Measurements from ENCODE around the gene SCAMP5. TPM values are rescaled to one million over a fixed set of nuclear protein-coding genes. Genes with fewer than 3 reads are reported as not detected.

The SCAMP5 gene
- total RNA-seq, 1 experiment from 2014 or later: 6.2 TPM

DNA sequence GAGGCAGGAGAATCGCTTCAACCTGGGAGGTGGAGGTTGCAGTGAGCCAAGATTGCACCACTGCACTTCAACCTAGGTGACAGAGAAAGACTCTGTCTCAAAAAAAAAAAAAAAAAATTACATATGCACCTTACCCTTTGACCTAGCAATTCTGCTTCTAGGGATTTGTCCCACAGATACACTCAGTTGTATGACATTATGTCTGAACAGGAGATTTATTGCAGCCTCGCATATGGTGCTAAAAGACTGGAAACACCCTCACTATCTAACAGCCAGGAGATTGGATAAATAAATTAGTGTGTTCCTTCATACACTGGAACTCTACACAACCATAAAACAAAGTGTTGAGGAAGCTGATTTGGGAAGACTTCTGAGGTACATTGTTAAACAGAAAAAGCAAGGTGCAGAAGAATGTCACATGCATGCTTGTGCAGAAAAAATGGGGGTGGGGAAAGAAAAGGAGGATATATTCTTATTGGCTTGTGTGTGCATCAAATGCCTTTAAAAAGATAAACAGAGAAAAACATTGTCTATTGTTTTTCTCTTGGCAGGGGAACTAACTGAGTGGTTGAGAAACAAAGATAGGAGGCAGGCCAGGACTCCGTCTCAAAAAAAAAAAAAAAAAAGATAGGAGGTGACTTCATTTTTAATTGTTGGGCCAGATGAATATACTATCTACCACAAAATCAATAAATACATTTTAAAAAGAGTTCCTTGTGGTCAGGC is 59.0 kb downstream of the SCAMP5 start:
- no peak overlapping the region for H3K4me3 ChIP-seq (replicated peaks in 1 of 2; ENCODE audit: low read depth in 1 of 2, low read length in 2 of 2)
- intact Hi-C loops (cut with micrococcal nuclease): no loop called here
- ChIA-PET RAD21 (ENCODE audit: low non-redundant PET in 1 of 2, low total read pairs in 2 of 2, uncharacterized antibody in 2 of 2, unreplicated experiment in 2 of 2) (no interaction called here), POLR2A (interaction anchor here (0.7 kb wide), 1 partner anchor 11 kb away, joined by 5 read pairs; no protein-coding TSS in a partner anchor), CTCF (no interaction called here)
- DNase-seq (ENCODE audit: low read depth, low spot score) (no peak), ATAC-seq (no peak)
- BruUV-seq (replicated peaks): no TSS peak
- no peaks in the 10 kb centered on the region for H3K79me2 ChIP-seq (ENCODE audit: insufficient read depth, low read length)
- H3K36me3 ChIP-seq (ENCODE audit: control insufficient read depth in 1 of 2, insufficient read depth in 2 of 2, low read length in 2 of 2): 0 out of 4 replicates have a peak, but pooled peaks cover 0 to 6% of the 10 kb centered on the region in 2 experiments
- no peak overlapping the region for H3K4me2 ChIP-seq (ENCODE audit: low read length)
- no peaks in the 10 kb centered on the region for H4K20me1 ChIP-seq (ENCODE audit: insufficient read depth)
- no peaks in the 10 kb centered on the region for H3K9me3 ChIP-seq (ENCODE audit: control insufficient read depth in 1 of 2, insufficient read depth in 1 of 2, low read depth in 1 of 2, low read length in 2 of 2)
- no peaks in the 10 kb centered on the region for H3K9me2 ChIP-seq (ENCODE audit: insufficient read depth)
- no peak overlapping the region for H3K27ac ChIP-seq (ENCODE audit: low read depth, low read length)
- H3K4me1 ChIP-seq (ENCODE audit: control insufficient read depth in 1 of 2, insufficient read depth in 2 of 2, low read length in 2 of 2): peaks cover 5 to 11% of the 10 kb centered on the region in 2 experiments; a peak in 3 of 4 replicates
- no peaks in the 10 kb centered on the region for H3K27me3 ChIP-seq (ENCODE audit: insufficient read depth, low read length)
- TF ChIP-seq POLR2A (IDR thresholded peaks at IDR 0.05; ENCODE audit: borderline replicate concordance, extremely low read depth, insufficient read depth, insufficient read length) (no peak), ZFX (IDR thresholded peaks at IDR 0.05) (no peak), EZH2phosphoT487 (IDR thresholded peaks at IDR 0.05; ENCODE audit: borderline replicate concordance) (no peak), ZNF274 (IDR thresholded peaks at IDR 0.05; ENCODE audit: low read depth, low read length) (no peak)
- TF ChIP-seq, protein P1, sequence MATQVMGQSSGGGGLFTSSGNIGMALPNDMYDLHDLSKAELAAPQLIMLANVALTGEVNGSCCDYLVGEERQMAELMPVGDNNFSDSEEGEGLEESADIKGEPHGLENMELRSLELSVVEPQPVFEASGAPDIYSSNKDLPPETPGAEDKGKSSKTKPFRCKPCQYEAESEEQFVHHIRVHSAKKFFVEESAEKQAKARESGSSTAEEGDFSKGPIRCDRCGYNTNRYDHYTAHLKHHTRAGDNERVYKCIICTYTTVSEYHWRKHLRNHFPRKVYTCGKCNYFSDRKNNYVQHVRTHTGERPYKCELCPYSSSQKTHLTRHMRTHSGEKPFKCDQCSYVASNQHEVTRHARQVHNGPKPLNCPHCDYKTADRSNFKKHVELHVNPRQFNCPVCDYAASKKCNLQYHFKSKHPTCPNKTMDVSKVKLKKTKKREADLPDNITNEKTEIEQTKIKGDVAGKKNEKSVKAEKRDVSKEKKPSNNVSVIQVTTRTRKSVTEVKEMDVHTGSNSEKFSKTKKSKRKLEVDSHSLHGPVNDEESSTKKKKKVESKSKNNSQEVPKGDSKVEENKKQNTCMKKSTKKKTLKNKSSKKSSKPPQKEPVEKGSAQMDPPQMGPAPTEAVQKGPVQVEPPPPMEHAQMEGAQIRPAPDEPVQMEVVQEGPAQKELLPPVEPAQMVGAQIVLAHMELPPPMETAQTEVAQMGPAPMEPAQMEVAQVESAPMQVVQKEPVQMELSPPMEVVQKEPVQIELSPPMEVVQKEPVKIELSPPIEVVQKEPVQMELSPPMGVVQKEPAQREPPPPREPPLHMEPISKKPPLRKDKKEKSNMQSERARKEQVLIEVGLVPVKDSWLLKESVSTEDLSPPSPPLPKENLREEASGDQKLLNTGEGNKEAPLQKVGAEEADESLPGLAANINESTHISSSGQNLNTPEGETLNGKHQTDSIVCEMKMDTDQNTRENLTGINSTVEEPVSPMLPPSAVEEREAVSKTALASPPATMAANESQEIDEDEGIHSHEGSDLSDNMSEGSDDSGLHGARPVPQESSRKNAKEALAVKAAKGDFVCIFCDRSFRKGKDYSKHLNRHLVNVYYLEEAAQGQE (IDR thresholded peaks at IDR 0.05; ENCODE audit: low read depth): no peak
- H3K9ac ChIP-seq (ENCODE audit: low read length): no peak overlapping the region
- H2AFZ ChIP-seq (ENCODE audit: low read depth, low read length, poor library complexity, severe bottlenecking): no peak overlapping the region
